Karpas-422 (cell line): ENCODE measurements around the gene YIF1B. TPM values are rescaled to one million over a fixed set of nuclear protein-coding genes. Genes with fewer than 3 reads are reported as not detected.
A peak's percentile ranks its signal among the peaks of the same experiment; 100 is the strongest.
"Not testable (repeated sequence)": the region's sequence is repeated elsewhere in the genome, so short reads cannot be mapped to it uniquely, and the experiment has no call there.

Source experiments
- DNase-seq: peaks from one replicate; pipeline ENCODE4 v3.0.0-alpha.2; 2015
- H2AFZ ChIP-seq: fragments of 200-600 bp; sonication (generic); 2 replicates; pipeline ENCODE4 v1.6.1; 2014; ENCODE audit warnings: antibody characterized with exemption, low read length, mixed read lengths
- H3K27ac ChIP-seq: fragments of 200-600 bp; sonication (generic); 2 replicates; pipeline ENCODE4 v1.5.1; 2014; ENCODE audit warnings: mild to moderate bottlenecking, low read length, moderate library complexity
- H3K27me3 ChIP-seq: fragments of 200-600 bp; sonication (generic); 2 replicates; pipeline ENCODE4 v1.6.1; 2014; ENCODE audit warnings: low read length, mixed read lengths
- H3K36me3 ChIP-seq: fragments of 200-600 bp; sonication (generic); 2 replicates; pipeline ENCODE4 v1.6.1; 2014; ENCODE audit warnings: low read length, mixed read lengths; ENCODE audit not compliant: insufficient read depth
- H3K4me1 ChIP-seq: fragments of 200-600 bp; sonication (generic); 2 replicates; pipeline ENCODE4 v1.6.1; 2014; ENCODE audit warnings: mild to moderate bottlenecking, low read length, mixed read lengths
- H3K4me2 ChIP-seq: fragments of 200-600 bp; sonication (generic); 2 replicates; pipeline ENCODE4 v1.6.1; 2014; ENCODE audit warnings: low read length, low read depth, mild to moderate bottlenecking; ENCODE audit not compliant: poor library complexity, severe bottlenecking
- H3K4me3 ChIP-seq: fragments of 200-600 bp; sonication (generic); 2 replicates; pipeline ENCODE4 v1.5.1; 2014; ENCODE audit warnings: mild to moderate bottlenecking, antibody characterized with exemption, low read length, mixed read lengths
- H3K79me2 ChIP-seq: fragments of 200-600 bp; sonication (generic); 2 replicates; pipeline ENCODE4 v1.6.1; 2014; ENCODE audit warnings: mild to moderate bottlenecking, low read length, mixed read lengths
- H3K9ac ChIP-seq: fragments of 200-600 bp; sonication (generic); 2 replicates; pipeline ENCODE4 v1.6.0; 2014; ENCODE audit warnings: low read length
- H3K9me2 ChIP-seq: fragments of 200-600 bp; sonication (generic), shearing (Covaris generic); replicated peaks from 2 replicates; pipeline ENCODE4 v1.6.0; 2014; ENCODE audit warnings: mild to moderate bottlenecking, low read length, moderate library complexity; ENCODE audit not compliant: insufficient read depth
- H3K9me3 ChIP-seq: fragments of 300-700, 200-600 bp; sonication (generic); 2 replicates; pipeline ENCODE4 v1.6.1; 2014; ENCODE audit warnings: low read length, mixed read lengths
- H4K20me1 ChIP-seq: fragments of 200-600 bp; sonication (generic); 2 replicates; pipeline ENCODE4 v1.6.1; 2014; ENCODE audit warnings: mild to moderate bottlenecking, antibody characterized with exemption, low read length, low read depth; ENCODE audit not compliant: insufficient read depth
- total RNA-seq: library from RNA; depleted of rRNA; stranded (reverse); fragments of >200 nt; shearing (Covaris generic); gene quantifications from 2 replicates; pipeline ENCODE4 v1.2.3, GENCODE V29; 2014; ENCODE audit warnings: low replicate concordance; rRNA removed

The YIF1B gene
- 31.0 and 58.0 TPM in 2 replicates for total RNA-seq

GRCh38 chr19:38315657-38316476, at the start of gene YIF1B:
YIF1B (minus strand) TSS chr19:38315947; CDS start chr19:38315917, 30 bp downstream.
- Histone ChIP-seq H3K79me2 (peaks cover 20% of the 10 kb centered on the region), H4K20me1 (no peaks in the 10 kb centered on the region), H3K27ac (peak within 1 kb of the TSS; percentile 74), H3K9me2 (no peaks in the 10 kb centered on the region), H3K27me3 (no peaks in the 10 kb centered on the region), H3K36me3 (no peaks in the 10 kb centered on the region), H3K9ac (peak within 1 kb of the TSS; percentile 88), H3K4me2 (peak within 1 kb of the TSS; percentile 99), H2AFZ (peak within 1 kb of the TSS; percentile 100), H3K4me3 (peak within 1 kb of the TSS; percentile 96), H3K9me3 (no peaks in the 10 kb centered on the region), H3K4me1 (peaks cover 20% of the 10 kb centered on the region)
- DNase-seq: peak; percentile 99

- H3K79me2 ChIP-seq, H4K20me1 ChIP-seq, H2AFZ ChIP-seq, DNase-seq, H3K9me2 ChIP-seq, H3K36me3 ChIP-seq, H3K27ac ChIP-seq, H3K9ac ChIP-seq, H3K27me3 ChIP-seq, H3K9me3 ChIP-seq: not testable (repeated sequence)
- peaks cover 11% of the 10 kb centered on the region for H3K4me1 ChIP-seq
- H3K4me3 ChIP-seq: peak overlapping the region; percentile 55; the same call in 1 of the 2 replicates
- H3K4me2 ChIP-seq: peak overlapping the region; percentile 62
Observed at GRCh38 chr19:38362946-38363688, 47.4 kb upstream of the YIF1B start.

- H3K36me3 ChIP-seq: no peaks in the 10 kb centered on the region
- DNase-seq: peak; percentile 76
Observed at GRCh38 chr19:38362076-38362945, 46.6 kb upstream of the YIF1B start.

GRCh38 chr19:38361633-38362075, 45.9 kb upstream of the YIF1B start:
- no peak overlapping the region for H2AFZ ChIP-seq
- H3K27me3 ChIP-seq: no peaks in the 10 kb centered on the region
- H3K9me2 ChIP-seq: no peaks in the 10 kb centered on the region
- H3K4me1 ChIP-seq: peaks cover 11% of the 10 kb centered on the region
- H3K4me2 ChIP-seq: peak overlapping the region; percentile 62
- no peaks in the 10 kb centered on the region for H3K79me2 ChIP-seq
- no peaks in the 10 kb centered on the region for H3K9me3 ChIP-seq
- peak overlapping the region; percentile 55; the same call in 1 of the 2 replicates for H3K4me3 ChIP-seq
- no peaks in the 10 kb centered on the region for H3K36me3 ChIP-seq
- H4K20me1 ChIP-seq: no peaks in the 10 kb centered on the region
- no peak overlapping the region for H3K27ac ChIP-seq
- DNase-seq: peak; percentile 68
- no peak overlapping the region for H3K9ac ChIP-seq

More at GRCh38 chr19:38362076-38362945, 46.6 kb upstream of the YIF1B start:
- no peak overlapping the region for H3K27ac ChIP-seq
- peak overlapping the region; percentile 55; the same call in 1 of the 2 replicates for H3K4me3 ChIP-seq
- H2AFZ ChIP-seq: peak overlapping the region; percentile 75; the same call in 1 of the 2 replicates
- no peaks in the 10 kb centered on the region for H3K9me2 ChIP-seq
- H3K79me2 ChIP-seq: no peaks in the 10 kb centered on the region
- no peaks in the 10 kb centered on the region for H3K27me3 ChIP-seq
- H3K9ac ChIP-seq: peak overlapping the region; percentile 43
- no peaks in the 10 kb centered on the region for H3K9me3 ChIP-seq
- H3K4me2 ChIP-seq: peak overlapping the region; percentile 62
- H4K20me1 ChIP-seq: no peaks in the 10 kb centered on the region
- peaks cover 11% of the 10 kb centered on the region for H3K4me1 ChIP-seq

- Histone ChIP-seq H3K36me3 (no peaks in the 10 kb centered on the region), H3K27ac (no peak overlapping the region), H3K9me2 (no peaks in the 10 kb centered on the region), H3K9ac (no peak overlapping the region), H3K4me2 (no peak overlapping the region), H2AFZ (no peak overlapping the region), H3K4me3 (no peak overlapping the region), H3K79me2 (no peaks in the 10 kb centered on the region), H3K4me1 (peaks cover 11% of the 10 kb centered on the region), H4K20me1 (no peaks in the 10 kb centered on the region), H3K9me3 (no peaks in the 10 kb centered on the region), H3K27me3 (no peaks in the 10 kb centered on the region)
- DNase-seq: no peak
Observed at GRCh38 chr19:38360839-38361631, 45.3 kb upstream of the YIF1B start.

- no peaks in the 10 kb centered on the region for H3K27me3 ChIP-seq
- H3K9me3 ChIP-seq: no peaks in the 10 kb centered on the region
- H3K27ac ChIP-seq: no peak overlapping the region
- H3K9me2 ChIP-seq: no peaks in the 10 kb centered on the region
- H3K4me1 ChIP-seq: peaks cover 11% of the 10 kb centered on the region
- no peaks in the 10 kb centered on the region for H3K36me3 ChIP-seq
- no peak overlapping the region for H3K4me3 ChIP-seq
- no peaks in the 10 kb centered on the region for H3K79me2 ChIP-seq
- no peak overlapping the region for H3K9ac ChIP-seq
- DNase-seq: no peak
- H4K20me1 ChIP-seq: no peaks in the 10 kb centered on the region
- no peak overlapping the region for H2AFZ ChIP-seq
- no peak overlapping the region for H3K4me2 ChIP-seq
Observed at GRCh38 chr19:38360351-38360750, 44.6 kb upstream of the YIF1B start.

- no peak for DNase-seq
- H3K4me3 ChIP-seq: no peak overlapping the region
- no peaks in the 10 kb centered on the region for H4K20me1 ChIP-seq
- no peaks in the 10 kb centered on the region for H3K36me3 ChIP-seq
- no peaks in the 10 kb centered on the region for H3K9me2 ChIP-seq
- no peak overlapping the region for H3K27ac ChIP-seq
- no peaks in the 10 kb centered on the region for H3K79me2 ChIP-seq
- H2AFZ ChIP-seq: no peak overlapping the region
- no peaks in the 10 kb centered on the region for H3K9me3 ChIP-seq
- H3K27me3 ChIP-seq: no peaks in the 10 kb centered on the region
- no peak overlapping the region for H3K4me2 ChIP-seq
- H3K4me1 ChIP-seq: peaks cover 11% of the 10 kb centered on the region
- H3K9ac ChIP-seq: no peak overlapping the region
Observed at GRCh38 chr19:38359242-38360021, 43.7 kb upstream of the YIF1B start.
